ENCODE measurements around the gene DYSF.

Gene DYSF

DNA sequence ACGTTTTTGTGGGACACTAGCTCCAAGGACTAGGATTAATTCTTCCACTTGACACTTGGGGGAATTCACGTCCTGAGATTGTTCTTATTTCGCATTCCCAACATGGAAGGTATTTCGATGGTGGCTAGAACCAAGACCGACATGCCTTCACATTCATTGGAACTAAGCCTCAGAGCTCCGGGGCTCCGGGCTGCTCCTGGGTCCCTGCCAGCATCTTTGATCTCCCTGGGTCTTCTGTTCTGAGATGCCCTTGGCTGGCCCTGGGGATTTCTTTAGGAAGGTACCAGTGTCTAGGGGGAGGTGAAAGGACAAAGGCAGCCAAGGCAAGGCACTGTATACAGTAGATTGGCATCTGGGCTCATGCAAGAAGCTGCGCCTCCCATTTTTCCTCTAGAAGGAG, 76.8 kb downstream of the DYSF start:
- DNase-seq (ENCODE audit: low read depth), result no peak

- DNase-seq (ENCODE audit: low read depth), result no peak
Observed at GRCh38 chr2:71530641-71531332, 77.4 kb downstream of the DYSF start.

GRCh38 chr2:71531522-71532047, 78.2 kb downstream of the DYSF start:
- DNase-seq (ENCODE audit: low read depth), result no peak

- DNase-seq (ENCODE audit: low read depth), result no peak
Observed at GRCh38 chr2:71532327-71532726, 79.0 kb downstream of the DYSF start.

DNA sequence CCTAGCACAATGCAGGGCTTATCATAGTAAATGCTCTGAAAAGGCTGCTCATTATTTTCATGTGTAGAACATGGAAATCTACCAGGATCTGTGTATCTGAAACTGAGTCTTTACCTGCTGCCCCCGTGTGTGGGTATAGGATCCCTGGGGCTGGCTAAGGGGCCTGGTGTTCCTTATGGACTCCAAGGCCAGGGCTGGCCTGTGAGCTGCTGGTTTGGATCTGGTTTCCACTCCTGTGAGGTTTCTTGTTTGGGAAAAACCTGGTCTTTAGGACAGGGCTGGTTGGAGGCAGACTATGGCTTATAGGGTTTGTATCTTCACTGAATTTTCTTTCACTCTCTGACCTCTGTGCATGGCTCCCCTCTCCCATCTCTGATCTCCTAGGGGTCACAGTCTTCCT, 80.8 kb downstream of the DYSF start:
- DNase-seq (ENCODE audit: low read depth), result no peak

DNA sequence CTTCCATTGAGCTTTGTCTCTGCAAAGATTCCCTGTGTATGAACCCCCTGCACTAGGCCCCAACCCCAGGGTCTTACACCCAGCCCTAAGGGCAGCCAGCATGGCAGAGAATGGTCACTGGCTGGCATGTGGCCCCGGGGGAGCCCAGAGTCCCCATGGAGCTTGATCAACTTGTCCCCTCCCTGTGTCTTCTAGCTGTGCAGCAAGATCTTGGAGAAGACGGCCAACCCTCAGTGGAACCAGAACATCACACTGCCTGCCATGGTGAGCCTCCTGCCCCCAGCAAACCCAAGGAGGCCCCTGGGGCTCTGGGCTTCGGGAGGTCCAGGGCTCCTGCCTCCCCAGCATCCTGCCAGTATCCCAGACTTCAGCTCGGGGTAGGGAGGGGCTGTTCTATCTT, 81.5 kb downstream of the DYSF start:
- DNase-seq (ENCODE audit: low read depth), result no peak

DNA sequence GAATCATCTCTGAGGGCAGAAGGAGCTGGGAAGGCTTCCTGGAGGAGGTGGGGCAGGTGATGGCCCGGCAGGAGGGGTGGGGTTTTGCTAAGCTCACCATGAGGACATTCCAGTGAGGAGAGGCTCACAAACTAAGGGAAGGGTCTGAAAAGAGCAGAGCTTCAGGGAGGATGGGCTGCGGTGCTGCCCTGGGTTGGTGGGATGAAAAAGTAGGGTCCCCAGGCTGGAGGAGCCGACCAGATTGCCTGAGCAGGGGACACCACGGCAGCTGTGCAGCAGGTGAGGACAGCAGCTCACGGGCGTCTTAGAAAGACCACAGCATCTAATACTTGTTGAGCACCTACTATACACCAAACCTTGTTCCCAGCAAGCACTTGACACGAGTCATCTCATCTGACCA, 82.2 kb downstream of the DYSF start:
- DNase-seq (ENCODE audit: low read depth), result no peak

GRCh38 chr2:71536226-71536671, 82.9 kb downstream of the DYSF start:
- no peak for DNase-seq (ENCODE audit: low read depth)

DNA sequence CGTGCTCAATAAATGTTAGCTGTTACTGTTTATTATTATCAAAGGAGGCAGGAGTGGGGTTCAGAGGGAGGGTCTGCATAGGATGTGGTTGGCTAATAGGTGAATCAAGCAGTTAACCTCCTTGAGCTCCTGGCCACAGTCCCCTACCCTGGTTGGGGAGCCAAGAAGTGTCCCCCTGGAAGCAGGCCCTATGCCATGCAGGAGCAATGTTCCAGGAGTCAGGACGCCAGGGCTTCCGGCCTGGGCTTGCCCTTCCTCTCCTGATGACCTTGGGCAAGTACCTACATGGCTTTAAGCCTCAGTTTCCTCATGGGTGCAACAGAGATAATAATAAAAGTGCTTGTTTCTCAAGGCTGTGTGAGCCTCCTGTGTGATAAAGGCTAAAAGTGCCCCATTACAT, 84.9 kb downstream of the DYSF start:
- no peak for DNase-seq (ENCODE audit: low read depth)

DNA sequence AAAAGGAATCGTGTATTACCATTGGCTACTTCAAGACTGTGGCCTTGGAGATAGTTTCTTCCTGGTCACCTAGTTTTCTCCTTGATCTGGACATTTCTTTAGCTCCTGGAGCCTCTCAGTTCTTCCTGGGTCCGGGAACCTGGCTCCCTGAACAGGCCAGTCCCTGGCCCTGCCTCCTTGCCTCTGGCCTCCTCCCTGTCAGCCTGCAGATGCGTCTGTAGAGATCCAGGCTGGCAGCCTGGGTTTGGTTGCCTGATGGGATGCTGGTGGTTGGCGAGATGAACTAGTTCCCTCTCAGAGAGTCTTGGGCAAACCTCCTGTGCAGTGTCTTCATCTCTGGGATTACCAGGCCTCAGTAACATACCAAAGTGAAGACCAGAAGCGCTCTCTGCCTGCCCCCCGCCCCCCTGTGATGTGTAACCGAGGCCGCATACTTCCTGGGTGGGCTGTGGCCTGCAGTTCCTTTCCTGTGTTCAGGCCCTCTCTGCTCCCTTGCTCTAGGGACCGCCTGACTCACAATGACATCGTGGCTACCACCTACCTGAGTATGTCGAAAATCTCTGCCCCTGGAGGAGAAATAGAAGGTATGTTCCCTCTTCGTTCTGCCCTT, 85.4 kb downstream of the DYSF start:
- no peak for DNase-seq (ENCODE audit: low read depth)

DNA sequence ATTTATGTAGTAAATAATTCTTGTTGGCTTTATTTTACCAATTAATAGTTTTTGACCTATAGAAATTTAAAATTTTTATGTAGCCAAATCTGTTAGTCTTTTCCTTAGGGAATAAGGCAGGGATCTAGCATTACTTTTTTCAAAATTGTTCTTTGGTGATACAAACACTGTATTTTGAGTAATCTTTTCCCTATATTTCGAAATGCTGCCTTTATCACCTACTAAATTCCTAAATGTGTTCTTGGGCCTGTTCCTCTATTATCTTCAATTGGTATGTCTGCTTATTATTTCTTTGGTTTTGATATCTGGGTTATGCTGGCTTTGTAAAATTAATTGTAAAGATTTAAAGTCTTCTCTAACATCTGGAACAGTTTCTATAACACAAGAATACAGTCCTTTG, 87.5 kb downstream of the DYSF start:
- no peak for DNase-seq (ENCODE audit: low read depth)

GRCh38 chr2:71544919-71545571, 91.7 kb downstream of the DYSF start:
- DNase-seq (ENCODE audit: low read depth), result no peak

DNA sequence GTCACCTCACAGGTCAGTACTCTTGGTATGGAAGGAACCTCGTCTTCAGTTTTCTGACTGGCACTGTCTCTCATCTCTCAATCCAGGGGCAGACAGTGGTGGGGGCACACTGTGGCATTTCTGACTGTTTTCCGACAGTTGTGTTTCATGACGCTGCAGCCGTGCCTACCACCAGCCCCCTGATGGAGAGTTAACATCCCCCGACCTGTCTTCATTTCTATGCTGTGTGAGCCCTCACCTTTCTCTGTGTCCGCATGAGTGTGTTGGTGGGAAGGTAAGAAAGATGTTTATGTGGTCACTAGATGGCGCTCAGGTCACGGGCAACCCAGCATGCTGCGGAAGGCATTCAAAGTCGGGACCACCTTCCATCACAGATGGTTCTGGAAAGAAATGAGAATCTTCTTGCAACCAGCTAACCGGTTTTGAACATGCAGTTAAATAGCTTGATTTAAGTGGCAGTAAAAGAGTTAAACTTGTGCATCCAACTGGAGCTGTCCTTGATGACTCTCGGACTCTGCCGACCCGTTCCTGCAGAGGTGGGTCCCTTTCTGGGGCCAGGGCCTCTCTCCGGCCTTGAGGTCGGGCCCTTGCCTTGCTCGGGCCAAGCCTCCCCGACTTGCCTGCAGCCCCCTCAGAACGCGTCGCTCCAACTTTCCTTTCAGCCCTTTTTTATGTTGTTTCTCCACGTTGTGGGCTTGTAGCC, 92.4 kb downstream of the DYSF start:
- no peak for DNase-seq (ENCODE audit: low read depth)

DNA sequence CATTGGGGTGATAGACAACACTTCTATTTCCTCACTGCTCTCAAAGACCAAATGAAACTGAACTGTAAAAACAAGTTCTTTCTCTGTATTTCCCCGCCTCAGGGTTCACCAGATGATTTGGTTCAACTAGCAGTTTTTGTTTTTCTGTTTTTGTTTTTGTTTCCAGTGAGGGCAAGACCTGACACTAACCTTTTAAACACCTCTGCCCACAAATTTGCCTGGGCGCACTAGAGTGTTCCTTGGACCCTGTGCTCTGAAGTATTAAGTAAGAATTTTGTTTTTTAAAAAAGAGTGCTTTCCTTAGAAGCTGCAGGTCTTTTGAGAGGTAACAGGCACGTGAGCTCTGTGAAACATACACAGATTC, 92.9 kb downstream of the DYSF start:
- DNase-seq (ENCODE audit: low read depth), result no peak

GRCh38 chr2:71546777-71547281, 93.5 kb downstream of the DYSF start:
- DNase-seq (ENCODE audit: low read depth), result no peak

GRCh38 chr2:71547616-71548285, 94.4 kb downstream of the DYSF start:
- DNase-seq (ENCODE audit: low read depth), result no peak

DNA sequence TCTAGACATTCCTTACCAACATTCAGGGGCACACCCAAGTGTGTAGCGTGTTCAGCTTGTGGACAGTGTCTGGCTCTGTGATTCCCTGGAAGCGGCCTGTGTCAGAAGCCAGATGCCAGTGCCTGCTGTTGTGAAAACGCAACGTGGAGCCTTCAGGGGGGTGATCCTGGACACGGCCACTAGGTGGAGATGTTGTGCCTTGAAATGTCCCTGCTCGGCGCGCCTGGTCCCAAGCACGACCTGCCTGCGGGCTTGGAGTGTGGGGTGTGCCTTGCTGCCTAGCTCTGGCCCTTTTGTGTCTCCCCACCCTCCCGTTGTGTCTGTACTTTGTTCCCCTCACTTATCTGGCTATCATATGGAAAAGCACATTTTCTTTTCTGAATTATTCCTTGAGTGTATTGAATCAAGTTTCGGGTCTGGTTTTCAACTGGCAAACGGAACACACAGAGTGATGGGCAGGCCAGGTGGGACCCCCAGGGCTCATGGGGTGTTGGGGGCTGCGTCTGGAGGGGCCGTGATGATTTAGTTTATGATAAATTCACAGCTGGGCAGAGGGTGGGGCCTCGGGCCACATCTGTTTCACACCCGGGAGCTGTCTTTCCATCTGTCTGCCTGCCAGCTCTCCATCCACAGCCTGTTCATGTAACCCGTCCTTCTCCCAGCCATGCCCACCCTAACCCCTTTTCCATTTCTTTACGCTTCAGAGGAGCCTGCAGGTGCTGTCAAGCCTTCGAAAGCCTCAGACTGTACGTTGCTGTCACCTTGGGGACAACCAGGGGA, 95.5 kb downstream of the DYSF start:
- peak; percentile 34 for DNase-seq (ENCODE audit: low read depth)

DNA sequence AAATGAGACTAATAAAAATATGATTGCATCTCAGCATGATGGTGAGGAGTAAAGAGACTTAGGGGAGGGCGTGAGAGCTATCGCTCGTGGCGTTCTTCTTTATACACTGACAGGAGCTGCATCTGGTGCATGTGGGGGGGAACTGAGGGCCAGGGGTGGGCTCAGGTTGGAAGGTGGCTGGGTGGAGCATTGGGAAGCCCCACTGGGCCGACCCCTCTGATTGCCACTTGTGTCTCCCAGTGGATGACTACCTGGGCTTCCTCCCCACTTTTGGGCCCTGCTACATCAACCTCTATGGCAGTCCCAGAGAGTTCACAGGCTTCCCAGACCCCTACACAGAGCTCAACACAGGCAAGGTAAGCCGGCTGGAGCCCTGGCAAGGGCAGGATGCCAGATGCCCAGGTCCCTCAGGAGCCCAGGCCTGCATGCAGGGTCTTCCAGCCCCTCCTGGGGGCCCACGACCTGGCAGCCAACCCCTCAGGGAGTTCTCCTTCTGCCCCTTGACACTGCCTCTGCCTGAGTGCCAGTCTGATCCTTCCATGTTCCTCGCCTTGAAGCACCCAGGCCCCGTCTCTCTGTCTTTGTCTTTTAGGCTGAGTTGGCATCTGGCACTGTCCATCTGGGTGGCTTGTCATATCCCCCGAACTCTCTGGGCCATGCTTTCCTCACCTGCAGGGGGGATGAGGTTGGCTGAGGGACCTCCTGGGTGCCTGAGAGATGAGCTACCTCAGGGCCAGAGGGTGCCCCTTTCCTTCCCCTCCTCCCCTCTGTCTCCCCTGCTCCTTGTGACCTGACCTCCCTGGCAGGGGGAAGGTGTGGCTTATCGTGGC, 97.7 kb downstream of the DYSF start:
- no peak for DNase-seq (ENCODE audit: low read depth)

DNA sequence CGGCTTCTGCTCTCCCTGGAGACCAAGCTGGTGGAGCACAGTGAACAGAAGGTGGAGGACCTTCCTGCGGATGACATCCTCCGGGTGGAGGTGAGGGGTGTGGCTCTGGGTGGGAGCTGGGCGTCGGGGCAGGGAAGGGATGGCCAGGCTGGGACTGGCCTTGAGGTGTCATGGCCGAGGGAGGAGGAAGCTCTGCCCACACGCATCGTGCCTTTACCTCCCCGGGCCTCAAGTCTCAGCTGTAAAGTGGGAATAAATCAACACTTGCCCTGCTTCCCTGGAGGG, 98.2 kb downstream of the DYSF start:
- no peak for DNase-seq (ENCODE audit: low read depth)

GRCh38 chr2:71552356-71552755, 99.0 kb downstream of the DYSF start:
- DNase-seq (ENCODE audit: low read depth), result no peak

Measured in activated T-helper 1 cell treated with Interleukin-2 at 50 U/mL for 16 hours (primary cell).